ENCODE results near the gene POLR2A.

The POLR2A gene

DNA sequence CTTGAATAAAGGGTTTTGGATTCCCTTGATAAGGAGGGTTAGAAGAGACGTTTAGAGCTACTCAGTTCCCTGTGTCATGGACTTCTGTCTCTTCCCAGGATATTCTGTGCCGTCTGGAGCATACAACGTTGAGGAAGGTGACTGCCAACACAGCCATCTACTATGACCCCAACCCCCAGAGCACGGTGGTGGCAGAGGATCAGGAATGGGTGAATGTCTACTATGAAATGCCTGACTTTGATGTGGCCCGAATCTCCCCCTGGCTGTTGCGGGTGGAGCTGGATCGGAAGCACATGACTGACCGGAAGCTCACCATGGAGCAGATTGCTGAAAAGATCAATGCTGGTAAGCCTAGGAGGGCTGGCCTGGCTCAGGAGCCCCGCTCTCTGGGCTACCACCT, 24.7 kb downstream of the POLR2A start:
- DNase-seq (ENCODE audit: low read depth) = no peak

DNA sequence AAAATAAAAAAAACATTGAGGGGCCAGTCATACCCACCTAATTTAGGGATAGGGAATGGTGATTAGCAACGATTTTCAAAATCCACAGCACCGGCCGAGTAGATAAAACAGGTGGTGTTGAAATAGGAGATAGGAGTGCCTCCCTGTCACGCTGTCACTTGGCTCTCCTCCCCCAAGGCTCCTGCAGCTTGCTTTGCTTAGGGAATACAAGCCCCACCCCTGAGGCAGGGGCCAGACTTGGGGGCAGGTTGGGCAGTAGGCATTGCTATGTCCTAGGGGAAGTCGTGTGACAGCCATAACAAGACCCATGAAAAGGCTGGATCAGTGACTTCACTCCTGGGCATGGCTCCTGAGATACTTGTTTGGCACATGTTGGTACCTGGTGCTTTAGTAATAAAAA, 25.8 kb downstream of the POLR2A start:
- no peak for DNase-seq (ENCODE audit: low read depth)

DNA sequence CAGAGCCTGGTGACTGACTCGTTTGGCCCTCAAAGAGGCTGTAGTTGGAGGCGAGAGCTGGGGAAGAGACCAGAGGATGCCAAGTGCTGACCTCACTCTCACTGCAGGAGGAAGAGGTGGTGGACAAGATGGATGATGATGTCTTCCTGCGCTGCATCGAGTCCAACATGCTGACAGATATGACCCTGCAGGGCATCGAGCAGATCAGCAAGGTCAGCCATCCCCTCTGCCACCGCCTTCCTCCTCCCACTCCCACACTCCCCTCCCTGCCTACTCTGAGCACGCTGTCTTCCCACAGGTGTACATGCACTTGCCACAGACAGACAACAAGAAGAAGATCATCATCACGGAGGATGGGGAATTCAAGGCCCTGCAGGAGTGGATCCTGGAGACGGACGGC, 26.9 kb downstream of the POLR2A start:
- no peak for DNase-seq (ENCODE audit: low read depth)

DNA sequence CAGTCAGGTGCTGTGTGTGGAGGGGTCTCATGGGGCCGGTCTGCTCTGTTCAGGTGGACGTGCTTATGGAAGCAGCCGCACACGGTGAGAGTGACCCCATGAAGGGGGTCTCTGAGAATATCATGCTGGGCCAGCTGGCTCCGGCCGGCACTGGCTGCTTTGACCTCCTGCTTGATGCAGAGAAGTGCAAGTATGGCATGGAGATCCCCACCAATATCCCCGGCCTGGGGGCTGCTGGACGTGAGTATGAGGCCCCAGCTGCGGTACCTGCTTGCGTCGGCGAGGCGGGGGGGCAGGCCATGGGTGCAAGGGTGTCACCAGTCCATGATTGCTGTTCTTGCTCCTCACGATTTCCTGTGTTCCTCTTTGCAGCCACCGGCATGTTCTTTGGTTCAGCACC, 27.9 kb downstream of the POLR2A start:
- no peak for DNase-seq (ENCODE audit: low read depth)

DNA sequence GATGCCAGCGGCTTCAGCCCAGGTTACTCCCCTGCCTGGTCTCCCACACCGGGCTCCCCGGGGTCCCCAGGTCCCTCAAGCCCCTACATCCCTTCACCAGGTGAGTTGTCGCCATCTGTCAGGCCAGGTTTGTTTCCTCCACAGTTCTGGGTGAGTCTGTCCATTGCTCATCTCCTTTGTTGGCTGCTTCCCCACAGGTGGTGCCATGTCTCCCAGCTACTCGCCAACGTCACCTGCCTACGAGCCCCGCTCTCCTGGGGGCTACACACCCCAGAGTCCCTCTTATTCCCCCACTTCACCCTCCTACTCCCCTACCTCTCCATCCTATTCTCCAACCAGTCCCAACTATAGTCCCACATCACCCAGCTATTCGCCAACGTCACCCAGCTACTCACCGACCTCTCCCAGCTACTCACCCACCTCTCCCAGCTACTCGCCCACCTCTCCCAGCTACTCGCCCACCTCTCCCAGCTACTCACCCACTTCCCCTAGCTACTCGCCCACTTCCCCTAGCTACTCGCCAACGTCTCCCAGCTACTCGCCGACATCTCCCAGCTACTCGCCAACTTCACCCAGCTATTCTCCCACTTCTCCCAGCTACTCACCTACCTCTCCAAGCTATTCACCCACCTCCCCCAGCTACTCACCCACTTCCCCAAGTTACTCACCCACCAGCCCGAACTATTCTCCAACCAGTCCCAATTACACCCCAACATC, 28.8 kb downstream of the POLR2A start:
- no peak for DNase-seq (ENCODE audit: low read depth)

DNA sequence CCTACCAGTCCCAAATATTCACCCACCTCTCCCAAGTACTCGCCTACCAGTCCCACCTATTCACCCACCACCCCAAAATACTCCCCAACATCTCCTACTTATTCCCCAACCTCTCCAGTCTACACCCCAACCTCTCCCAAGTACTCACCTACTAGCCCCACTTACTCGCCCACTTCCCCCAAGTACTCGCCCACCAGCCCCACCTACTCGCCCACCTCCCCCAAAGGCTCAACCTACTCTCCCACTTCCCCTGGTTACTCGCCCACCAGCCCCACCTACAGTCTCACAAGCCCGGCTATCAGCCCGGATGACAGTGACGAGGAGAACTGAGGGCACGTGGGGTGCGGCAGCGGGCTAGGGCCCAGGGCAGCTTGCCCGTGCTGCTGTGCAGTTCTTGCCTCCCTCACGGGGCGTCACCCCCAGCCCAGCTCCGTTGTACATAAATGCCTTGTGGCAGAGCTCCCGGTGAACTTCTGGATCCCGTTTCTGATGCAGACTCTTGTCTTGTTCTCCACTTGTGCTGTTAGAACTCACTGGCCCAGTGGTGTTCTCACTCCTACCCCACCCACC, 29.8 kb downstream of the POLR2A start:
- DNase-seq (ENCODE audit: low read depth) = no peak

DNA sequence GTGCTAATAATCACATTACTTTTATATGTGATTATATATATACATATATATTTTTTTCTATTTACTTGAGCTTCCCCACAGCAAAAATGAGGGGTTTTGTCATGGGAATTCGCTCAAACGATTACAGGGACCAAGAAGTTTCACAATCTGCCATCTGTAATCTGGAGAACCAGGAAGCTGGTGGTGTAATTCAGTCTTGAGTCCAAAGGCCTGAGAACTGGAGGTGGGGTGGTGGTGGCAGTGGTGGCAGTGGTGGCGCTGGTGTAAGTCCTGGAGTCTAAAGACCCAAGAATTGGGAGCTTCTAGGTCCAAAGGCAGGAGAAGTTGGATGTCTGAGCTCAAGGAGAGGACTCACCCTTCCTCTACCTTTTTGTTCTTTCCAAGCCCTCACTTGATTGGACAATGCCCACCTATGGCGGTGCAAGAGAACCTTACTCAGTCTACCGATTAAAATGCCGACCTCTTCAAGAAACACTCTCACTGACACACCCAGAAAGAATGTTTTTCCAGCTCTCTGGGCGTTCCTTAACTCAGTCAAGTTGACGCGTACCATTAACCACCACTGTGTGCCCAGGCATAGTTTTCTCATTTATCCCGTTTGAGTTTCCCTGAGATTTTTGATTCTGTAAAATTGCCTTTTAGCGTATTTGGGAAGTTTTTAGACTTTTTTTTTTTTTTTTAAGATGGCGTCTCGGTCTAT, 31.9 kb downstream of the POLR2A start:
- DNase-seq (ENCODE audit: low read depth) = no peak

DNA sequence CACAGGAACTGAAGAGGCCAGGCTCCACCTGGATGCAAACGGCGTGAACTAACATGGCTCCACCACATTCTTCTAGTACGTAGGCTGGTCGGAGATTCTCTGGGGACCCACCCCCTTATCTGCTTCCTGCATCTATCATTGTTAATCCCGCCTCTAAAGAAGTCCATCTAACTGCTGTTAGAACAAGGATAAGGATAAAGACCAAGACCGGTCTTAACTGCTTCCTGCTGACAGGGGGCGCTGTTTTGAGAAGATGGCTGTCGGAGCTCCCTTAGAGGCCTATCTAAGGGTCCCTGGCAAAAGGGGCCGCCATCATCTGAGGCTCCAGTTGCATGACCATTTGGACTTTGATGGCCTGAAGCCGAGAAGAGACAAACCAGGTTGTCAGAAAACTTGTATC, 38.9 kb downstream of the POLR2A start:
- DNase-seq (ENCODE audit: low read depth) = no peak

DNA sequence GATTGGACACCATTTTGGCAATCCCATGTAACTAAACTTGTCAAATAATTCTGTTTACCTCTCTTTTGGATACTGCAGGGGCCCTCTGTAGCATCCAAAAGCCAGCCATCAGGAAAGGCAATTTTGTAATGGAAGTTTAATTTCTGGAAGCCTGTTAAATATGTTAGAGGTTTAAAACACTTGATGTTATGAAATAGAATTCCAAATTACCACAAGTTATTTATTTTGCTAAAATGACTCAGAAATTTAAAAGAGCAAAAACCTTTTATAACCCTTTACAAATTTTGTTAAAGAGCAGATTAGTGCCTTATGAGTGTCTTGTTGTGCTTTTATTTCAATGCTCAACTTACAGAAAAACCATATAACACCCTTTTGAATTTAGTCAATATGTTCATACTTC, 44.7 kb downstream of the POLR2A start:
- DNase-seq (ENCODE audit: low read depth) = no peak

DNA sequence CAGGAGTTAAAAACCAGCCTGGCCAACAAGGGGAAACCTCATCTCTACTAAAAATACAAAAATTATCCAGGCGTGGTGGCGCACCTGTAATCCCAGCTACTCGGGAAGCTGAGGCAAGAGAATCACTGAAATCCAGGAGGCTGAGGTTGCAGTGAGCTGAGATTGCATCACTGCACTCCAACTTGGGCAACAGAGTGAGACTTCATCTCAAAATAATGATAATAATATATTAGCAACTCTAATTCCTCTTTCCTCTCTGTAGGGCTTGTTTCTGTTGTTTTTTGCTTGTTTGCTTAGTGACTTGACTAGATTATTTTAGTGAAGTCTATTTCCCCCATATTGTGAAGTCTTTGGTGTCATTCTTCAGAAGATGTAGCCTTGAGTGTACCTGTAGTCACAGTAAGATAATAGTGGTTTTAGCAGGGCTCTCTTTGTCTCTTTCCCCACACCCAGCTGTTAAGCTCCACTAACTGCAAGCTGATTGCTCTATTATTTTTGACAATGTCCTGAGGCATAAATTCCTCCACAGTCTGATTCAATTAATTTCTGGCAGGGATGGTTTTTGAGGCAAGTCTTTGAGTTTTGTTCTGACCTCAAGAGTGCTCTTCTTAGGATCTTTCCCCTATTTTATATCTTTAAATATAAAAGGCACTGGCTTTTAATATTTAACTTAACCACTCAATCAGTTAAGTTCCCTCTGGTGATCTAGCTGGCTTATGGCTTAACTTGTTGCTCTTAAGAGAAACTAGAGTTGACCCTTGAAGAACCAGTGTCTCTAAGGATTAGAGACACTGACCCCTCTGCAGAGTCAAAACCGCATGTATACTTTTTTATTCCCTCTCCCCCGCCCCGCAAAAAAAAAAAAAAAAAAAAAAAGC, 46.1 kb downstream of the POLR2A start:
- no peak for DNase-seq (ENCODE audit: low read depth)

DNA sequence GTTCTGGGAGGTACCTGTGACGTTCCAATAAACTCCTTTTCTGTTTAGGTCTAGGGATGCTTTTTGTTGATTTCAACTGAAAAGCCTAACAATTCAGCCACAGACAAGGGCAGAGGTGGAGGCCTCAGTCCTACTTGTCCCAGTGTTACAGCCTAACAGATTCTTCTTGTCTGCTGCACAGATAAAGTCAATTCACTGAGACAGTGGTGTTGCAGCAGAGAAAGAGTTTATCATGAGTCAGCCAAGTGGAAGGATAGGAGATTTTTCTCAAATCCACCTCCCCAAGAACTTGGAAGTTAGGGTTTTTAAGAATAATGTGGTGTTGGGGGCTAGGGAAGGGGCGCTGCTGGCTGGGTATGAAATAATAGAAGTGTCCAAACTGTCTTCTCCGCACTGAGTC, 53.9 kb downstream of the POLR2A start:
- no peak for DNase-seq (ENCODE audit: low read depth)

DNA sequence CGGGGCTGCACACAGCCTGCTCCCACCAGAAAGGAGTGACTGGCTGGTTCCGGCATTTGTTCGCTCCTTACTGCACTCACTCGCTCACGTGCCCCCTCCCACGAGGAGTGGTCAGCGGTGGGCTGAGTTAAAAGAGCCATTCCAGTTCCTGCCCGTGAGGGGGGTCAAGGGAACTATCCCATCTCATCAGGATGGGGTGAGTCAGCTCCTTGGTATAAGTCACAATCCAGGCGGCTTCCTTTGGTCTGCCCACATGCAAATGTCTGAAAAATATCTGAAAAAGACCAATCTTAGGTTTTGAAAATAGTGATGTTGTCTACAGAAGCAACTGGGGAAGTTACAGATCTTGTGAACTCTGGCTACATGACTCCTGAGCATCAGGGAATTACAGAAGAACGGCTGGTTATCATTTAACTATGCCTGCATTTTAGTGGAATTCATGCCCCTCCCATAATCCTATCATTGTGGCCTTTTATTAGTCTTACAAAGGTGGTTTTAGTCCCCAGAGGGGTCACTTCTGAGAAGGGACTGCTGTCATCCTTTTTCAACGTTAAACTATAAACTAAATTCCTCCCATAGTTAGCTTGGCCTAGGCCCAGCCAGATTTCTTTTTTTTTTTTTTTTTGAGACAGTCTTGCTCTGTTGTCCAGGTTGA, 54.9 kb downstream of the POLR2A start:
- no peak for DNase-seq (ENCODE audit: low read depth)

DNA sequence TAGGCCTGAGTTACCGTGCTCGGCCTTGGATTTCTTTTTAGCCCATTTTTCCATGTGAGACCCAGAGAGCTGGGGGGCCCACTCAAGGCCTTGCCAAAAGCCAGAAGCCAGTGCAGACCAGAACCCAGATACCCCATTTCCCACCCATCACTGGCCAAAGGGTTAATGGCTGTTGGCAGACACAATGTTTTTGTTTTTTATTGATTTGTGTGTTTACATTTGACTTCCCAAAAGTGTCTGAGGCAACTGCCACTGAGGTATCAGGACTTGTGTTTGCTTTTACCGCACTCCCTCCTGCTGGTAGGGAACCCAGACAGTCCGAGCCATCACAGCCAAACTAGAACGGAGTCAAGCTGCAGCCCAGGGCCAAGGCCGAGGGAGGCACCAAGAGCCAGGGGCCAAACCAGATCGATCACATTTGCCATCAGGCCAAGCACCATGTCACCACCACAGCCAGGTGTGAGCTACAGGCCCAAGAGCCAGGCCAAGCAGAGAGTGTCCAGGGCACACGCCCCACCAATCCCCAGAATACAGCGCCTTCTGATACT, 57.0 kb downstream of the POLR2A start:
- no peak for DNase-seq (ENCODE audit: low read depth)

DNA sequence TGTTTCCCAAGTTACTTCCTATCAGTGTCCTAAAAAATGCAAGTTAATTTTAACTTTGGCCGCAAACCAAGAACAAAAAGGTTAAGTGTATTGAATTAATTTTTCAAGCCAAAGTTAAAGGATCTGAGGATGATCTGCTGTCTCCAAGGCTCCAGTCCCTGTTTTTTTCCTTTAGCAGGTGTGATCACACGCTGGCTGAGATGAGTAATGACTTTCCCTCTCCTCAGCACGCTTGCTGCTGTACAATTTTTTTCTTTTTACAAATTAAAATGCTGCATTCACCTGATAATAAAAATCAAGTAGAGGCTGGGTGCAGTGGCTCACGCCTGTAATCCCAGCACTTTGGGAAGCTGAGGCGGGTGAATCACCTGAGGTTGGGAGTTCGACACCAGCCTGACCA, 60.7 kb downstream of the POLR2A start:
- DNase-seq (ENCODE audit: low read depth) = no peak

DNA sequence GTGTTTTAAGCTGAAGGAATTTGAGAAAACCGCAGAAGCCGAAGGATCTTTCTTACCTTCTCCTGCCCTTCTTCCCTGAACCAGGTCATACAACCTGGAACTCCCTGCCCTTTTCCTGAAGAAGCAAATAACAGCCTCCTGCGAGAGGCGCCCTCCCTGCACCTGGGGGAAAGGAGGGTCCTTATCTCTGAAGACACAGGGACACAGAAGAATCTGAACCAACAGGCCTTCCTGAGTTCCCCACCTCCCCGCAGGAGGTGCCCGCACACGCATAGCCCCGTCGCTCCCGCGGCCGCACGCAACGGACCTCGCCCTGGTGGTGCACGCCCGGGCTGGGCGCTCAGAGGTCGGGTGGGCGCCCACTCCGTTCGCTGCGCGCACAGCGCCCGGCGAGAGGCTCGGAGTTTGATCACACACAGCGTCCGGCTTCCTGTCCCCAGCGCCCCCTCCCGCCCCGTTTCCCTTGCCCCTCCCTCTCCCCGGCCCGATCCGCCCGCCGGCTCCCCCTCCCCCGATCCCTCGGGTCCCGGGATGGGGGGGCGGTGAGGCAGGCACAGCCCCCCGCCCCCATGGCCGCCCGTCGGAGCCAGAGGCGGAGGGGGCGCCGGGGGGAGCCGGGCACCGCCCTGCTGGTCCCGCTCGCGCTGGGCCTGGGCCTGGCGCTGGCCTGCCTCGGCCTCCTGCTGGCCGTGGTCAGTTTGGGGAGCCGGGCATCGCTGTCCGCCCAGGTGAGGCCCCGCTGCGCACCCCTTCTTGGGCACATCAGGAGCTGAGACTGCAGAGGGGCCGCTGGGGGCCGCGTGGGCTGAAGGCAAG, 64.6 kb downstream of the POLR2A start, which contains the start of gene TNFSF12:
TNFSF12 (plus strand) TSS at position 474 of the 816 bp plus-strand sequence; CDS start at position 570, 96 bp downstream.
- DNase-seq (ENCODE audit: low read depth) = no peak
